HG02678 (cell line): ENCODE results near the gene TRIM73.
"Not testable (repeated sequence)": the region's sequence is repeated elsewhere in the genome, so short reads cannot be mapped to it uniquely, and the experiment has no call there.

Source experiments
- ATAC-seq: cut with Tn5 transposase; IDR thresholded peaks from one replicate; pipeline ENCODE4 v1.9.1; 2021; ENCODE audit warnings: mild to moderate bottlenecking, moderate library complexity; ENCODE audit not compliant: unreplicated experiment

TRIM73 gene

DNA sequence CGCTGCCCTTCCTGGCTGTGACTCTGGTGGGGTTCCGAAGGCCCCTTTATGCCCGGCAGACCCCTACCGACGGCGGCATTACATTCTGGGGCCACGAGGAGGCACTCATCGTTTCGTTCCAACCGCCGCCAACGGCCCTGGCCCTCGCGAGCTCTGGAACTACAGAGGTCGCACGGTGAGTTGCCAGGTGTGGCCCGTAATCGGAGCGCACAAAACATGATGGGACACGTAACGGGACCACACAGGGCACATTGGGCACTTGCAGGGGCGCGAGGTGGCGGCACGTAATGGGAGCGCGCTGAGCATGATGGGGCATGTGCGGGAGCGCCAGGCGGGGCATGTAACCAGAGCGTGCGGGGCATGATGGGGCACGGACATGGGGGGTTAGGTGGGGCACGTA, at the start of gene TRIM73:
Gene TRIM73 (plus strand): TSS at position 301 of the 400 bp plus-strand sequence. CDS start 3,305 bp downstream, outside the sequence.
- not testable (repeated sequence) for ATAC-seq

DNA sequence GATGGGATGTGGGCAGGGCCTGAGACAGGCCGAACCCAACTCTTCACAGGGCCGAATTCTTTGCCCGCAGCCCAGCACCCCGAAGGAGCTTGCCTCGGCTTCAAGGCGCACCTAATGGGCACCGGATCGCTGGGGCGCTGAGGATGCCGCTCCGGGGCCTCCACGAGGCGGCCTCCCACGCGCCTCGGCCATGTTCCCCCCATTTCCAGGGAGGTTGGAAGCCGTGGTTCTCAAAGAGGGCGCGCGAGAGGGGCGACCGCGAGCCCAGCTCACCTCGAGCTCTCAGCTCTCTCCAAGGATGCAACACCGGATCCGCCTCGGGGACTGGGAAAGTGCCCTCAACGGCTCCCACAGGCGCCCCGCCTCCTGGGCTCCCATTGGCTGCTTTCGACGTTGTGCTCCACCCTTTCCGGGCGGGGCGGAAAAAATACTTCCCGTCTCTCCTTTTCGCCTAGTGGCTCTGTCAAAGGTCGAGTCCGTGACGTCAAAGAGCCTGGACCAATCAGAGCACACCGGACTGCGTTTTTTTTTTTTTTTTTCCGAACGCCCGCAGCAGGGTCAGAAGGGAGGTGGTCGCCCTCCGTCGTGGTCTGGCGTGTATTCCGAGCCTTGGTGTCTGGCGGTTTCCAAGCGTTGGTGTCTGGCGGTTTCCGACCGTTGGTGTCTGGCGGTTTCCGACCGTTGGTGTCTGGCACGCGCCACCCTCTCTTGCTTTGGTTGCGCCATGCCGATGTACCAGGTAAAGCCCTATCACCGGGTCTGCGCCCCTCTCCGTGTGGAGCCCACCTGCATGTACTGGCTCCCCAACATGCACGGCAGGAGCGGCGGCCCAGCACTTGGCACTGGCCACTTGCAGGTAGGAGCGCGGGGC, 36.5 kb upstream of the TRIM73 start:
- ATAC-seq, result peak; percentile 75

DNA sequence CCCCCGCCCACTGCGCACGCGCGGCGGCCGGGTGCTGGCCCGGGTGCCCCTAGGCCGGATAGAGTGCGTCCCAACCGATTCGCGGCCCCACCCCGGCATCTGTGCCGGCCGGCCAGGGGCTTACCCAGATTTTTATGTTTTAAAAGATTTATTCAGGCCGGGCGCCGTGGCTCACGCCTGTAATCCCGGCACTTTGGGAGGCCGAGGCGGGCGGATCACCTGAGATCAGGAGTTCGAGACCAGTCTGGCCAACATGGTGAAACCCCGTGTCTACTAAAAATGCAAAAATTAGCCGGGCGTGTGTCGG, 35.9 kb upstream of the TRIM73 start:
- peak; percentile 67 for ATAC-seq

DNA sequence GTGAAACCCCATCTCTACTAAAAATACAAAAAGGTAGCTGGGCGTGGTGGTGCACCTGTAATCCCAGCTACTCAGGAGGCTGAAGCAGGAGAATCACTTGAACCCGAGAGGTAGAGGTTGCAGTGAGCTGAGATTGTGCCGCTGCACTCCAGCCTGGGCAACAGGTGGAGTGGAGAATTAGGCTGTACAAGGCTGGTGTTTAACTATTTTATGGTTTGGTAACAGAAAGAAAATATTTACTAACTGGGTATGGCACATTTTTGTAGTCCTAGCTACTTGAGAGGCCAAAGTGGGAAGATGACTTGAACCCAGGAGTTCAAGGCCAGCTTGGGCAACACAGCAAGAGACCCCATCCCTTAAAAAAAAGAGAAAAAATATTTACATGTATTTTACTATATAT, 31.4 kb upstream of the TRIM73 start:
- not testable (repeated sequence) for ATAC-seq

DNA sequence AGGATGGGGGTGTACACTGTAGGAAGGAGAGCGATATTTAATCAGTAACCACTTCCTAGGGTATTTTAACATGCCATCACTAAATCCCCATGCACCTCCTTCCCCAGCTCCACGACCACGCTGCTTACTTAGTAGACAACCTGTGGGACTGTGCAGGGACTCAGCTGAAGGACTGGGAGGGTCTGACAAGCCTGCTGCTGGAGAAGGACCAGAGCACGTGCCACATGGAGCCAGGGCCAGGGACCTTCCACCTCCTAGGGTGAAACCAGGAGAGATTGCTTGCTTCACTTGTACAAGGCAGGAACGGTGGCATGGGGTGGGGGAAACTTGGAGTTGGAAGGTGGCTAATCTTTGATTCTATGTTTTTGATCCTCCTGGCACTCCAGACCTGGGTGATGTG, 28.8 kb upstream of the TRIM73 start:
- ATAC-seq, result not testable (repeated sequence)

DNA sequence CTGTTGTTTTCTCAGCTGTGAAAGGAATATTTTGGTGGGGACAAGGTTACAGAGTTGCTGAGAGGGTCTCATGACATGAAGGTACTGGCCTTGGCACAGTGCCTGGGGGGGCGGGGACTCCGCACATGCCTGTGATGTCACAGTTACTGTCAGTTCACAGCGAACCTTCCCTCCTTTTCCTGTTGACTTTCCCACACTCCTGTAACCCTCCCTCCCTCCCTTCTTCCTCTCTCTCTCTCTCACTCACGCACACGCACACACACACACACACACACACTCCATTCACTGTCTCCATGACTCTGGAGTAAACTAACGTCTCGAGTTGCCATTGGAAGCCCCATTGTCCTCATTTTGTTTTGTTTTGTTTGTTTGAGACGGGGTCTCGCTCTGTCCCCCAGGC, 28.1 kb upstream of the TRIM73 start:
- not testable (repeated sequence) for ATAC-seq

DNA sequence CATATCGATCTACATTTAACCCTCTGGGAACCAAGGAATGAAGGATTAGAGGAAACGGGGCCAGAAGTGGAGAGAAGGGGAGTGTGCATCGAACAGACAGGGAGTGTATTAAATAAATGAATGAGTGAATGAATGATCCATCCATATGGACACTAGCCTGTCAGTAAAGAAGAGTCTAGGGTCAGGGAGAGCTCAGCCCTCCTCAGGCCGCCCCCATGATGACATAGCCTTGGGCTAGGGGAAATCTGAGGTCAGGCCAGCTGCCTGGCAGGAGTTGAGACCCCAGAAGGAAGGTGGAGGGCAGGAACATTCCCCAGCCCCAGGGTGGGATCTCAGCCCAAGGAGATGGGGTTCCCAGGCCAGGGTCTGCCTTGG, 21.3 kb upstream of the TRIM73 start:
- ATAC-seq, result not testable (repeated sequence)

DNA sequence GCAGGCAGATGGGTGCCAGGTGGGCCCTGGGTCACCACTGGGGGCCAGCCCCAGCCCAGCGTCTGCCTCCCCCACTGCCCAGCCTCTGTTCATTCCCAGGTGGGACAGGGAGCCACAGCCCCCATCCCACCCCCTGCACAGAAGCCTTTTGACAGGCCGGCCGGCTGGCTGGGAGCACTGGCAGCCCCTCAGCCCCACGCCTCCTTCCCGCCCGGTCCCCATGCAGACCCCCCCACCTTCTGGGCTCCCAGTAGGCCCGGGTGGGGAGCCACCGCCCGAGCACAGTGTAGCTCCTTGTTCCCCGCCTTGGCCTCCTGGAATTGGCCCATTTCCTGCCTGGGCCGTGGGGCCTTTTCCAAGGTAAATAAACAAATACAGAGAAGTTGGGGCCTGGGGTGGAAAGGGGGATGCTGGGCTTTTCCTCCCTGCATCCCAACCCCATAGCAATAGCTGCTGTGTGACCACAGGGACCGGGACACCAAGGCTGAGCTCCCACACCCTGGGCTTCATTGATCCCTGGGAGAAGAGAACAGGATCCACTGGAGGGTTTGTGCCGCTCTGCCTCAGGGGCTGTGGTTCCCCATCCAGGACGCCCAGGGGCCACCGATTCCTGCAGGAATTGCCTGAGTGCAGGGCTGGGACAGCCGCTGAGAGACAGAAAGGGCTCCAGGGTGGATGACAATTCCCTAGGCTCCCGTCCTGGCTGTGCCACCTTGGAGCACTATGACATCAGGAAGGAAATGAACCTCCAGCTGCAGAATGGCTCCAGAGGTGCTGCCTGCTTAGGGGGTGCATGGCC, 20.7 kb upstream of the TRIM73 start:
- ATAC-seq, result not testable (repeated sequence)

DNA sequence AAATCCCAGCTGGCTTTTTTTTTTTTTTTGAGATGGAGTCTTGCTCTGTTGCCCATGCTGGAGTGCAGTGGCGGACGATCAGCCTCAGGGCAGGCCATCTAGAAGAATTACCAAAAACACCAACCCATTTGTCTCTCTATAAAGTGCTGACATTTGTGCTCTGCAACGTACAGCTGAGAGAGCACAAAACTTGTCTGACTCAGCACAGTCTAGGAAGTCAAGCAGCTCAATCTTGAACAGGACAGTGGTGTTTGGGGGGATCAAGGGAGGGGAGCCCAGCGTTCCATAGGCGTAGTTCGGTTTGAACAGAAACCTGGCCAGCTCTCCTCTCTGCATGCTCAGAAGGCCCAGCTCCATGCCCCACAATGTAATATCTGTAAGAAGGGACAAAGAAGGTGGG, 2.2 kb upstream of the TRIM73 start:
- ATAC-seq, result not testable (repeated sequence)

DNA sequence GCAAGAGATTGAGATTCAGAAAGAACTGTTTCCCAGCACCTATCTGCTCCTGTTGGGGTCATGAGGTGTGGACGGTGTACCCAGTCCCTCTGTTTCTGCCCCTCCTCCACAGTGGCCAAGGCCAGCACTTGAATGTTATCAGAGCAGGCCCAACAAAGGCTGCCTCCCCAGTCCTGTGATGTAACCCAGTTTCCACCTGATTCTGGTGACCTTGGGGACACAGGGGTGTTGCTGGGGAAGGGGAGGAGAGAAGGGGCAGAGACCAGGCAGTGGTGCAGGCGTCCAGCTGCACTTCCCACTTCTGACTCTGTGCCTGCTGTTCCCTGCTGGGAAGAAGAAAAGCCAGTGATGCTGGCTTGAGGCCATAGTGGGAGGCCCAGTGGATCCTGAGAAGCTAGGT, 2.4 kb downstream of the TRIM73 start:
- ATAC-seq, result not testable (repeated sequence)

DNA sequence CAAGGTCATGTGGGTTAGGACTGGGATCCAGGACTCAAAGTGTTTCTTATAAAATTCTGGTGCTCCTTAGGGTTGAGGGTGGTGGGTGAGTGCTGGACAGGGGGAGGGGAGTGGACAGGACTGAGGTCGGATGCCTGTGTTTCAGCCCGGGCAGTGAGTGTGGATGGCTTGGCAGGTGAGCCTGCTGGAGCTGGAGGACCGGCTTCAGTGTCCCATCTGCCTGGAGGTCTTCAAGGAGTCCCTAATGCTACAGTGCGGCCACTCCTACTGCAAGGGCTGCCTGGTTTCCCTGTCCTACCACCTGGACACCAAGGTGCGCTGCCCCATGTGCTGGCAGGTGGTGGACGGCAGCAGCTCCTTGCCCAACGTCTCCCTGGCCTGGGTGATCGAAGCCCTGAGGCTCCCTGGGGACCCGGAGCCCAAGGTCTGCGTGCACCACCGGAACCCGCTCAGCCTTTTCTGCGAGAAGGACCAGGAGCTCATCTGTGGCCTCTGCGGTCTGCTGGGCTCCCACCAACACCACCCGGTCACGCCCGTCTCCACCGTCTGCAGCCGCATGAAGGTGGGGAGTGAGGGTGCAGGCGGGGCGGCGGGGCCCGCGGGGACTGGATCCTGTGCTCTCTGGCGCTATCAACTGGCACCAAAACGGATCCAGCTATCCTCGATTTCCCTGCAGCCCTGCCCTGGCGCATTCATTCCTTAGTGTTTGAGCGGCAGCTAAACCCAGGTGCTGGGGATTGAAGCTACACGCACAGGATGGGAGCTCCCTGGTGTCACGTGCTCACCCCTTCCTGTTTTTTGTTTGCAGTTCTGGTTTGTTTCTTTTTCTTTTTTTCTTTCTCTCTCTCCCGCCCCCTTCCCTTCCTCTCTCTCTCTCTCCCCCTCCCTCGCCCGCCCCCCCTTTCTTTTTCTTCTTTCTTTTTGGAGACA, 3.6 kb downstream of the TRIM73 start:
- ATAC-seq, result peak; percentile 60

DNA sequence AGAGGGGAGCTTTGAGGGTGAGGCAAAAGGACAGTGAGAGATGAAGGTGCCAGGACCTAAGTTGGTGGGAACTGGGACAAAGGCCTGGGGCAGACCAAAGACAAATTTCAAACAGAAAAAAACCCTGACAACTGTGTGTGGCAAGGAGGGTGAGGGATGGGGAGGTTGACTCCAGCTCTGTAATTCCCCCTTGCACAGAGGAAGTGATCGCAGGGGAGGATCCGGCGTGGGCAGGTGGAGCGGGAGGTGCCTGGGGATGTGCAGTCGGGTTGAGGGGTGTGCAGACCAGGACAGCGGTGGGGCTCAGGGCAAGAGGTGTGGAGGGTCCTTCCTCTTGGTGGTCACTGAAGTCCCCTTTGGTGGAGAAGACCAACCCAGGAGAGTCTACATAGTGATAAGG, 5.1 kb downstream of the TRIM73 start:
- not testable (repeated sequence) for ATAC-seq

DNA sequence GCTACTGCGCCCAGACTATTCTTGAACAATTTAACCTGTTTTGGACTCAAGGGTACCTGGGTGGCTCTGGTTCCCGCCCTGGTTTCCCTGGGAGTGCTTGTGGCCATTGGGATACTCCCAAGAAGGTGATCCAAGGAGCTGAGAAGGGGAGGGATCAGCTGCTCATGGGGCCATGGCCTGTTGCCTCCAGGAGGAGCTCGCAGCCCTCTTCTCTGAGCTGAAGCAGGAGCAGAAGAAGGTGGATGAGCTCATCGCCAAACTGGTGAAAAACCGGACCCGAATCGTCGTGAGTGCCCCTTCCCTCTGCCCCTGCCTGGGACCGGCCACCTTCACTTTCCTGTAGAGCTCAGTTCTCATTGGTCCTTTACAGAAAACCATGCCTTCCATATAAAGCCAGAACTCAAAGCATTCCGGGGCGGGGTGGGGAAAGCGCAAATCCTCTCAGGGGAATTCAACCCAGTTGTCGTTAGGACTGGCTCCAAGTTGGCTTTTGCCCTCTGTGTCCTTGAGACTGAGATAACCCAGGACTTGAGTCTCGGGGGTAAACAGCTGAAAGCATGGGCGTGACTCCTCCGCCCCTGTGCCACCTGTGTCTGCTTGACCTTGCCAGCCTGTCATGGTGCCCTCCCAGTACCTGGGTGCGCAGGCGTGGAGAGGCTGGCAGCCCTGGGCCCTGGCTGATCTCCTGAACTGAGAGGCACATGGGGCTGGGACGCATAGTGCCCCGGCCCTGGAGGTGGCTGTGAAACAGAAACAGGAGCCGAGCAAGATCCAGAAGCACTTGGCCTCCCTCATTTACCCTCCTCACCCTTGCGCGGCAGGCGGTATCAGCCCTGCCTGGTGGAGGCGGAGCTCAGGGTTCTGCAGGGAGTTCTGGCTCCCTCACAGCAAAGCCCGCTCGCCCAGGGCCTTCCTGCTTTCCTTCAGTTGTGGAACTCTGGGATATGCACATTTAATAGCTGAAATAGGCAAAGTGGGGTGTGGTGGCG, 8.3 kb downstream of the TRIM73 start:
- not testable (repeated sequence) for ATAC-seq

DNA sequence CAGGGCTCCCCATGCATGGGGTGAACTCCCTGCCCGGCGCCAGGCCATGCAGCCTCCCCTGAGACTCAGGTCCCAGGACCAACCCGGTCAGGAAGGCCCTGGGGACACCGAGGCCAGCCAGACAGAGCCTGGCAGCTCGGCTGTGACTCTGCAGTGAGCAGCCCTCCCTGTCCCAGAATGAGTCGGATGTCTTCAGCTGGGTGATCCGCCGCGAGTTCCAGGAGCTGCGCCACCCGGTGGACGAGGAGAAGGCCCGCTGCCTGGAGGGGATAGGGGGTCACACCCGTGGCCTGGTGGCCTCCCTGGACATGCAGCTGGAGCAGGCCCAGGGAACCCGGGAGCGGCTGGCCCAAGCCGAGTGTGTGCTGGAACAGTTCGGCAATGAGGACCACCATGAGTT, 9.2 kb downstream of the TRIM73 start:
- not testable (repeated sequence) for ATAC-seq

DNA sequence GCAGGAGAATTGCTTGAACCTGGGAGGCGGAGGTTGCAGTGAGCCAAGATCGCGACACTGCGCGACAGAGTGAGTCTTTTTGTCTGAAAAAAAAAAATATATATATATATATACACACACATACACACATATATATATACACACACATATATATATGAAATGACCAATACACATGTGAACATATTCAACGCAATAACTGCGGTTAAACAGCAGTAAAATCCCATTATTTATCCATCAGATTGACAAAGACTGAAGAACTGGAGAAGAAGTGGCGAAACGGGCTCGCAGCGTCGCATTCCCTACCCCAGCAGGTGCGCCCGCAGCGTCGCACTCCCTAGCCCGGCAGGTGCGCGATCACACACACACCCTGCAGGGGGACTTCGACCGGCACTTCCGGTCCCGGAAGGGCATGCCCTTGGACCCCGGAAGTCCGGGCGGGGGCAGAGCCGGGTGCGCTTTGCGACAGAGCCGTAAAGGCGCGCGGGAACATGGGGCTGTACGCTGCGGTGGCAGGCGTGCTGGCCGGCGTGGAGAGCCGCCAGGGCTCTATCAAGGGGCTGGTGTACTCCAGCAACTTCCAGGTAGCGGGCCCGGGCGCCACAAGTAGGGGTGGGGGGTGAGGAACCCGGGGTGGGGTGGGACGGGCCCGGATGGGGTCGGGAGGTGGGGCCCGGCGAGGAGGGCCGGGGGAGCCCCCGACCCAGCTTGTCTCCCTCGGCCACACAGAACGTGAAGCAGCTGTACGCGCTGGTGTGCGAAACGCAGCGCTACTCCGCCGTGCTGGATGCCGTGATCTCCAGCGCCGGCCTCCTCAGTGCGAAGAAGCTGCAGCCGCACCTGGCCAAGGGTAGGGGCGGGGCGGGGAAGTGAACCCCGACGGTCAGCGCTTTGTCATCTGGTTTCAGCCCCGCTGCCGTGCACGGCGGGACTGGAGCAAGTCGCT, 14.7 kb downstream of the TRIM73 start:
- ATAC-seq, result peak; percentile 93

DNA sequence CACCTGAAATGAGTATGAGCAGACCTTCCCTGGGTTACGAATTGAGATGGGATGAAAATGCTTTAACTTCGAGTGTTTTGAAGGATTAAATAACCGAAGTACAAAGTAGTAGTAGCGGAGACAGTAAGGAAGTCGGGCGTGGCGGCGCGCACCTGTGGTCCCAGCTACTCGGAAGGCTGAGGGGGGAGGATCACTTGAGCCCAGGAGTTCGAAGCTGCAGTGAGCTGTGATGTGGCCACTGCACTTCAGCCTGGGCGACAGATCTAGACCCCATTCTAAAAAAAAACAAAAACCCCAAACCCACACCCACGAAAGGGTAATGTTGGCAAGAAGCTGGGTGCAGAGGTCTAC, 15.4 kb downstream of the TRIM73 start:
- ATAC-seq, result not testable (repeated sequence)

DNA sequence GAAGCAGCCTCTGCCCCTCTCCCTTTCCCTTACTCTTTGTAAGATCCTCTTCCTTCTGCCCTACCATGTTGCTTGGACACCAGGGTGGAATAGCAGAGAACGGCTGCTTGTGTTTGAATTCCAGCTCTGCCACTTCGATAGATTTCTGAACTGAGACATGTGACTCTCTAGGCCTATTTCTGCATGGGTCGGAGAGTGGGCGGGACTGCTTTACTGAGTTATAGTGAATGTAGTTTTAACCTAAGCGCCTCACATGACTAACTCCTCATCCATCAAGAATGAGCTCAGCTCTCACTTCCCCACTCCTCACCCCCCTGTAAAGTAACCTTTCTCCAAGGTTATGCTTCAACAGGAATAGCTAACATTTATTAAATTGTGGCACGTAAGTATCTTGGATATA, 18.8 kb downstream of the TRIM73 start:
- not testable (repeated sequence) for ATAC-seq

DNA sequence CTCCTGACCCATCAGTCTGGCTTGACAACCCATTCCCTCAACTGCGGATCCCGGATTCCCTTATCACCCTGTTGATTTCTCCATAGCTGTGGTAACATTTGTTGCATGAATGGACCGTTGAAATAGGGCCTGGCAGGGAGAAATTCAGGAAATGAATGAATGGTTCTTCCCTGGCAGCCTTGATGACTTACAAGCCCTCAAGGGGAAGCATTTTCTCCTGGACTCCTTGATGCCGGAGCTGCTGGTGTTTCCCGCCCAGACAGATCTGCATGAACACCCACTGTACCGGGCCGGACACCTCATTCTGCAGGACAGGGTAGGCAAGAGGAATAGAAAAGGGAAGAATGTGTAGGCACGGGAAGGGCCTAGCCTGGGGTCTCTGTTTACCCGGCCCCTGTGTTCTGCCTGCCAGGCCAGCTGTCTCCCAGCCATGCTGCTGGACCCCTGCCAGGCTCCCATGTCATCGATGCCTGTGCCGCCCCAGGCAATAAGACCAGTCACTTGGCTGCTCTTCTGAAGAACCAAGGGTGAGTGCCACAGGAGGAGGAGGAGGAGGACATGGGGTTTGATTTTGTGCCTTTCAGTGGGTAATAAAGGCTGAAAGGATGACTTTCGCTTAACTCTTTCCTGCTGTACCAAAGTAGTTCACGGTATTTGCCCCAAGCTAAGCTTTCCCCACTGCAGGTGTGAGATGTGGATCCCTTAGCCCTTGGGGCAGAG, 19.4 kb downstream of the TRIM73 start:
- ATAC-seq, result not testable (repeated sequence)
